K562 (cell line): ENCODE measurements around the gene UNC5B. TPM values are rescaled to one million over a fixed set of nuclear protein-coding genes. Genes with fewer than 3 reads are reported as not detected.

Source experiments
- ARID1B ChIP-seq: fragments of 450-650 bp; IDR thresholded peaks from 2 replicates; pipeline ENCODE4 v1.6.1; 2016; ENCODE audit warnings: antibody characterized with exemption, mild to moderate bottlenecking, inconsistent platforms
- BRCA1 ChIP-seq, 2 experiments: fragments of 450-650 bp in 1 of 2; sonication (generic) in 1 of 2; formaldehyde crosslinking in 1 of 2; IDR thresholded peaks; 2 replicates each; pipeline versions ENCODE4 v1.5.0 to v1.6.1; 2017 to 2020; ENCODE audit warnings: mild to moderate bottlenecking in 1 of 2, missing genetic modification reagents in 1 of 2
- CCNT2 ChIP-seq: IDR thresholded peaks from 2 replicates; pipeline ENCODE4 v1.6.1; 2011; ENCODE audit warnings: borderline replicate concordance, low read depth, mild to moderate bottlenecking, moderate library complexity, mixed read lengths, low read length; ENCODE audit not compliant: insufficient read length; ENCODE audit errors: extremely low read depth
- EHMT2 ChIP-seq: fragments of 450-650 bp; IDR thresholded peaks from 2 replicates; pipeline ENCODE4 v1.6.1; 2018; ENCODE audit warnings: antibody characterized with exemption
- ELF4 ChIP-seq: fragments of 450-650 bp; formaldehyde crosslinking; IDR thresholded peaks from 2 replicates; pipeline ENCODE4 v1.4.0; 2022; ENCODE audit warnings: missing genetic modification characterization
- HDAC1 ChIP-seq, 2 experiments: fragments of 450-650 bp; IDR thresholded peaks; 2 replicates each; pipeline ENCODE4 v1.6.1; 2016 to 2017; ENCODE audit warnings: inconsistent platforms in 1 of 2, mild to moderate bottlenecking in 1 of 2, moderate library complexity in 1 of 2
- LCOR ChIP-seq: sonication (generic); formaldehyde crosslinking; IDR thresholded peaks from 2 replicates; pipeline ENCODE4 v1.8.0; 2022; ENCODE audit warnings: mild to moderate bottlenecking, missing genetic modification reagents
- NONO ChIP-seq, 2 experiments: fragments of 200-400 bp in 1 of 2; fragments of 450-650 bp in 1 of 2; formaldehyde crosslinking in 1 of 2; IDR thresholded peaks; 2 replicates each; pipeline ENCODE4 v1.6.1; 2017; ENCODE audit warnings: low read depth in 2 of 2, mild to moderate bottlenecking in 2 of 2, moderate library complexity in 2 of 2, low read length in 1 of 2
- RNF2 ChIP-seq: sonication (generic); IDR thresholded peaks from 2 replicates; pipeline ENCODE4 v1.6.1; 2016
- SAP30 ChIP-seq: fragments of 200-600 bp; sonication (generic); IDR thresholded peaks from 2 replicates; pipeline ENCODE4 v1.6.1; 2012; ENCODE audit warnings: borderline replicate concordance, low read depth, mild to moderate bottlenecking, moderate library complexity, low read length, control low read depth, inconsistent platforms; ENCODE audit not compliant: insufficient read depth, poor library complexity, severe bottlenecking
- SPI1 ChIP-seq: IDR thresholded peaks from 2 replicates; pipeline ENCODE4 v1.6.1; 2011; ENCODE audit warnings: low read depth, low read length, control low read depth, borderline replicate concordance
- TCF3 ChIP-seq: sonication (generic); formaldehyde crosslinking; IDR thresholded peaks from 2 replicates; pipeline ENCODE4 v1.4.0; 2020; ENCODE audit warnings: mild to moderate bottlenecking, missing genetic modification reagents
- ZNF134 ChIP-seq: fragments of 250-450 bp; sonication (Bioruptor Pico); conservative IDR thresholded peaks from 2 replicates; pipeline ENCODE4 v1.4.0; 2020
- polyA plus RNA-seq, 8 experiments: library from polyadenylated mRNA; depleted of rRNA in 4 of 8; stranded (reverse) in 5 of 8; unstranded in 3 of 8; fragments of >200 nt; fragmentation: Nextera tagmentation in 2 of 8; fragmentation: Illumina TruSeq in 1 of 8; extraction: Ambion mirVana in 2 of 8; extraction: Trizol in 1 of 8; gene quantifications; 2 replicates each; pipeline versions ENCODE4 v1.2.1 to v1.2.3, GENCODE V29; 2011 to 2014; ENCODE audit warnings: inconsistent platforms in 1 of 8, missing spikeins in 1 of 8
- total RNA-seq, 7 experiments: library from RNA; depleted of rRNA in 6 of 7; stranded (reverse); fragments of >200 nt in 6 of 7; fragmentation: Illumina TruSeq in 2 of 7; extraction: Trizol in 2 of 7; gene quantifications; 2 replicates each; pipeline versions ENCODE4 v1.2.1 to v1.2.3, GENCODE V29; 2011 to 2021; ENCODE audit warnings: low replicate concordance in 1 of 7

UNC5B gene
- total and polyA plus RNA-seq, 9 of the 15 experiments (the other 6 are each of a cell fraction or from before 2014, with no cell fraction given) = 0.10 to 8.4 (median 2.1) TPM

DNA sequence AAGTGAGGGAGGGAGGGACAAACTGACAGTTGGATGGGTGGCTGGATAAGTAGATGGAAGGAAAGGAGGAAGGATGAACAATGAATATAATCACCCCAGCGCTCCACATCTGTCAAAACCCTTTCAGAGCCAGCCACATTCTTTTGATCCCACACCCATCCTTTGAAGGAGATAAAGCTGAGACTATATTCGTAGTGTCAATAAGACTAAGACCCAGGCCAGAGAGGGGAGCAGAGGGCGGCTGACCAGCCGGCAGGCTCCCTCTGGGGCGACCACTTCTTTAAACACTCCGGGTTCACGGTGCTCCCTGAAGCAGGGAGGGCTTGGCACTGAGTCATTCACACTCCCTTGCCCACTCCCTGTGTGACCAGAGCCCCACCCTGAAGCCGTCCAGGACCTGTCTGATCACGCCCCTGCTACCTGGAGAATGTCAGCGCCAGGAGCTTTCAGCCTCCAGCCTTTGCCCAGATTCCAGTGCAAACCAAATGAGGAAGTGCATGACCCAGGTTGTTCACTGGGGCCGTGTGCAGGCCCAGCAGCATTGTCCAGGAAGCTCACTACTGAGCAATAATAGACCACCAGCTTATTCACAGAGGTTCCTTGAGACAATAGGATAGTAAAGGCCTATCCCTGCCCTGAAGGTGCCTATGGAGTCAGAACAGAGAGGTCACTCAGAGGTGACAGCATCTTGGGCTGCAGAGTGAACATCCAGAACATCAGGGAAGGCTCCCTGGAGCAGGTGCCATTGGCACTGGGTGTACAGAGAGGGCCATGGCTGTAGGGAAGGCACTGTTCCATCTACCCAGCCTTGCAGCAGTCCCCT is 34.4 kb downstream of the UNC5B start (continued):
- TF ChIP-seq ZNF134 = no peak
- TF ChIP-seq BRCA1 (IDR thresholded peaks at IDR 0.05) = no peak
- no peak for TF ChIP-seq BRCA1 (CRISPR knock-in tag; IDR thresholded peaks at IDR 0.05)
- TF ChIP-seq RNF2 = no peak; the same call in 1 of the 2 replicates
- TF ChIP-seq ARID1B = peak; percentile 48; the same call in 1 of the 2 replicates
- peak; percentile 99 for TF ChIP-seq SPI1
- TF ChIP-seq ELF4 = peak; percentile 18; the same call in 1 of the 2 replicates
- TF ChIP-seq NONO (IDR thresholded peaks at IDR 0.05; ENCODE audit: low read depth in 2 of 2, low read length in 1 of 2) = no peak
- TF ChIP-seq LCOR = no peak
- TF ChIP-seq TCF3 = peak; percentile 54
- TF ChIP-seq HDAC1 (IDR thresholded peaks at IDR 0.05) = no peak
- TF ChIP-seq SAP30 = no peak
- TF ChIP-seq EHMT2 = no peak
- TF ChIP-seq CCNT2 = peak; percentile 45
